Liver (tissue), 9 donors: ENCODE results near the gene ZFP36. TPM values are rescaled to one million over a fixed set of nuclear protein-coding genes. Genes with fewer than 3 reads are reported as not detected.

ENCODE experiments used
- DNase-seq: peaks from one replicate; pipeline ENCODE4 v3.0.0-alpha.2; 2017; ENCODE audit warnings: low spot score
- H3K27ac ChIP-seq, 2 donors: one replicate each; pipeline ENCODE4 v1.7.0; 2013; ENCODE audit warnings: inconsistent platforms in 2 of 2, low read length in 2 of 2, control low read depth in 1 of 2, low read depth in 1 of 2, mild to moderate bottlenecking in 1 of 2
- H3K27me3 ChIP-seq, 4 donors: one replicate each; pipeline versions ENCODE4 v1.6.1 to v1.7.0; 2013; ENCODE audit warnings: low read length in 3 of 4, inconsistent platforms in 1 of 4, mild to moderate bottlenecking in 1 of 4, moderate library complexity in 1 of 4; ENCODE audit not compliant: control insufficient read depth in 4 of 4, insufficient read depth in 4 of 4
- H3K36me3 ChIP-seq, 4 donors: one replicate each; pipeline versions ENCODE4 v1.6.1 to v1.7.0; 2013; ENCODE audit warnings: low read length in 3 of 4, mild to moderate bottlenecking in 3 of 4, low read depth in 1 of 4, moderate library complexity in 1 of 4; ENCODE audit not compliant: control insufficient read depth in 4 of 4, insufficient read depth in 3 of 4
- H3K4me1 ChIP-seq, 4 donors: one replicate each; pipeline versions ENCODE4 v1.6.1 to v1.7.0; 2013; ENCODE audit warnings: low read length in 3 of 4, mild to moderate bottlenecking in 3 of 4, moderate library complexity in 1 of 4; ENCODE audit not compliant: control insufficient read depth in 4 of 4, insufficient read depth in 4 of 4
- H3K4me3 ChIP-seq, 3 donors: one replicate each; pipeline versions ENCODE4 v1.6.1 to v1.7.0; 2013; ENCODE audit warnings: low read length in 3 of 3, control low read depth in 1 of 3, low read depth in 1 of 3, mild to moderate bottlenecking in 1 of 3
- H3K9ac ChIP-seq, 2 donors: one replicate each; pipeline ENCODE4 v1.7.0; 2013; ENCODE audit warnings: low read length in 2 of 2, mild to moderate bottlenecking in 2 of 2, moderate library complexity in 2 of 2, control low read depth in 1 of 2, low read depth in 1 of 2
- H3K9me3 ChIP-seq, 4 donors: one replicate each; pipeline versions ENCODE4 v1.6.1 to v1.7.0; 2013; ENCODE audit warnings: low read length in 3 of 4; ENCODE audit not compliant: control insufficient read depth in 4 of 4
- EGR1 ChIP-seq, 2 donors: IDR thresholded peaks; 2 replicates each; pipeline ENCODE4 v1.6.1; 2016 to 2018; ENCODE audit warnings: antibody characterized with exemption in 2 of 2, low read depth in 2 of 2
- FOXA1 ChIP-seq: IDR thresholded peaks from 2 replicates; pipeline ENCODE4 v1.6.1; 2016; ENCODE audit warnings: antibody characterized with exemption
- FOXA2 ChIP-seq: IDR thresholded peaks from 2 replicates; pipeline ENCODE4 v1.6.1; 2016; ENCODE audit warnings: antibody characterized with exemption
- GABPA ChIP-seq, 2 donors: IDR thresholded peaks in 1 of 2; conservative IDR thresholded peaks in 1 of 2; 2 replicates each; pipeline ENCODE4 v1.6.1; 2016; ENCODE audit warnings: antibody characterized with exemption in 2 of 2, mild to moderate bottlenecking in 1 of 2, moderate library complexity in 1 of 2
- HNF4A ChIP-seq, 2 donors: conservative IDR thresholded peaks; 2 replicates each; pipeline ENCODE4 v1.6.1; 2016; ENCODE audit warnings: antibody characterized with exemption in 2 of 2, mild to moderate bottlenecking in 2 of 2
- HNF4G ChIP-seq: IDR thresholded peaks from 2 replicates; pipeline ENCODE4 v1.6.1; 2016; ENCODE audit warnings: antibody characterized with exemption
- JUND ChIP-seq, 2 donors: IDR thresholded peaks; 2 replicates each; pipeline ENCODE4 v1.6.1; 2016; ENCODE audit warnings: antibody characterized with exemption in 2 of 2
- NR2F2 ChIP-seq: IDR thresholded peaks from 2 replicates; pipeline ENCODE4 v1.6.1; 2016; ENCODE audit warnings: antibody characterized with exemption
- RAD21 ChIP-seq, 2 donors: IDR thresholded peaks; 2 replicates each; pipeline ENCODE4 v1.6.1; 2016; ENCODE audit warnings: antibody characterized with exemption in 2 of 2, mild to moderate bottlenecking in 2 of 2
- RXRA ChIP-seq, 2 donors: IDR thresholded peaks; 2 replicates each; pipeline ENCODE4 v1.6.1; 2017 to 2018; ENCODE audit warnings: antibody characterized with exemption in 2 of 2, mild to moderate bottlenecking in 1 of 2
- SP1 ChIP-seq: IDR thresholded peaks from 2 replicates; pipeline ENCODE4 v1.6.1; 2018; ENCODE audit warnings: antibody characterized with exemption, mild to moderate bottlenecking
- TAF1 ChIP-seq: conservative IDR thresholded peaks from 2 replicates; pipeline ENCODE4 v1.6.1; 2016; ENCODE audit warnings: antibody characterized with exemption, mild to moderate bottlenecking
- YY1 ChIP-seq: IDR thresholded peaks from 2 replicates; pipeline ENCODE4 v1.6.1; 2016; ENCODE audit warnings: antibody characterized with exemption, mild to moderate bottlenecking
- WGBS: extraction: QIAGEN DNeasy Blood & Tissue Kit; methylation state at CpG from one replicate; pipeline ENCODE4 v1.1.7; 2013; 5-methylcytosine and 5-hydroxymethylcytosine counted together
- polyA plus RNA-seq, 2 donors: library from polyadenylated mRNA; stranded (reverse) in 1 of 2; unstranded in 1 of 2; fragments of 200-250 nt in 1 of 2; fragments of >200 nt in 1 of 2; fragmentation: Nextera tagmentation in 1 of 2; extraction: Ambion mirVana in 1 of 2; gene quantifications; one replicate each; pipeline versions ENCODE4 v1.2.1 to v1.2.3, GENCODE V29; 2013 to 2015
- total RNA-seq, 2 donors: library from RNA; depleted of rRNA; stranded (reverse); fragments of >200 nt; gene quantifications; one replicate each; pipeline ENCODE4 v1.2.3, GENCODE V29; 2014
- TF ChIP-seq, protein P1 (sequence below): IDR thresholded peaks from 2 replicates; pipeline ENCODE4 v1.6.1; 2016; ENCODE audit warnings: antibody characterized with exemption
- TF ChIP-seq, protein P2 (sequence below): IDR thresholded peaks from 2 replicates; pipeline ENCODE4 v1.6.1; 2016; ENCODE audit warnings: antibody characterized with exemption
- TF ChIP-seq, protein P3 (sequence below): IDR thresholded peaks from 2 replicates; pipeline ENCODE4 v1.6.1; 2016; ENCODE audit warnings: antibody characterized with exemption
- TF ChIP-seq, protein P4 (sequence below): IDR thresholded peaks from 2 replicates; pipeline ENCODE4 v1.6.1; 2016; ENCODE audit warnings: antibody characterized with exemption, mild to moderate bottlenecking
- TF ChIP-seq, protein P5 (sequence below): fragments of 150-350 bp; IDR thresholded peaks from 2 replicates; pipeline ENCODE4 v1.5.1; 2017; ENCODE audit warnings: improper control_type of control experiment, low read depth, low read length; ENCODE audit not compliant: missing input control
- donor health status: healthy.
- donor health status: healthy.
- donor health status: healthy.
- donor health status: healthy.
- donor health status: healthy.

ZFP36 gene
- total and polyA plus RNA-seq, 4 donors, result 3.6 to 91.9 (median 35.5) TPM

DNA sequence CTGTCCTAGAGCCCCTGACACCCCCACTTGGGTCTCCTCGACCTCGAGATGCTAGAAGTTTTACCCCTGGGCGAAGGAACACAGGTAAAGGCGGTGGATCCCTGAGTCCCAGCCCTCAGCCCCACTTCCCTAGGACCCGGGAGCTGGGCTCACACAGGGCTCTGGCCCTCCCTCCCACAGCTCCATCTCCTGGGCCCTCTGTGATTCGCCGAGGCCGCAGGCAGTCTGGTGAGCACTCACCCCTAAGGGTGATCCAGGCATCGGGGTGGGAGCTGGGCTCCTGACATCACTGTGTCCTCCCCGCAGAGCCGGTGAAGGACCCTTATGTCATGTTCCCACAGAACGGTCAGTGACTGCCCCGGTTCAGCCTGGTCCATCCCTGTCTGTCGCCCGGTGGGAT, 14.1 kb downstream of the ZFP36 start:
- 91% methylated on average over 15 of the region's 15 CpGs for WGBS
- Histone ChIP-seq H3K4me3 (no peak overlapping the region), H3K27me3 (no peaks in the 10 kb centered on the region), H3K9me3 (no peaks in the 10 kb centered on the region), H3K9ac (no peak overlapping the region), H3K4me1 (no peaks in the 10 kb centered on the region), H3K27ac (no peak overlapping the region), H3K36me3 (peaks cover 0 to 2% (median 0%) of the 10 kb centered on the region in 4 donors)
- TF ChIP-seq SP1, result no peak
- no peak for TF ChIP-seq EGR1 (IDR thresholded peaks at IDR 0.05; ENCODE audit: low read depth in 2 of 2)
- no peak for TF ChIP-seq HNF4G
- no peak for TF ChIP-seq YY1
- TF ChIP-seq TAF1, result no peak
- no peak for TF ChIP-seq FOXA2
- TF ChIP-seq, protein P1, sequence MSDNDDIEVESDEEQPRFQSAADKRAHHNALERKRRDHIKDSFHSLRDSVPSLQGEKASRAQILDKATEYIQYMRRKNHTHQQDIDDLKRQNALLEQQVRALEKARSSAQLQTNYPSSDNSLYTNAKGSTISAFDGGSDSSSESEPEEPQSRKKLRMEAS, result no peak
- TF ChIP-seq JUND (IDR thresholded peaks at IDR 0.05), result no peak
- TF ChIP-seq, protein P2, sequence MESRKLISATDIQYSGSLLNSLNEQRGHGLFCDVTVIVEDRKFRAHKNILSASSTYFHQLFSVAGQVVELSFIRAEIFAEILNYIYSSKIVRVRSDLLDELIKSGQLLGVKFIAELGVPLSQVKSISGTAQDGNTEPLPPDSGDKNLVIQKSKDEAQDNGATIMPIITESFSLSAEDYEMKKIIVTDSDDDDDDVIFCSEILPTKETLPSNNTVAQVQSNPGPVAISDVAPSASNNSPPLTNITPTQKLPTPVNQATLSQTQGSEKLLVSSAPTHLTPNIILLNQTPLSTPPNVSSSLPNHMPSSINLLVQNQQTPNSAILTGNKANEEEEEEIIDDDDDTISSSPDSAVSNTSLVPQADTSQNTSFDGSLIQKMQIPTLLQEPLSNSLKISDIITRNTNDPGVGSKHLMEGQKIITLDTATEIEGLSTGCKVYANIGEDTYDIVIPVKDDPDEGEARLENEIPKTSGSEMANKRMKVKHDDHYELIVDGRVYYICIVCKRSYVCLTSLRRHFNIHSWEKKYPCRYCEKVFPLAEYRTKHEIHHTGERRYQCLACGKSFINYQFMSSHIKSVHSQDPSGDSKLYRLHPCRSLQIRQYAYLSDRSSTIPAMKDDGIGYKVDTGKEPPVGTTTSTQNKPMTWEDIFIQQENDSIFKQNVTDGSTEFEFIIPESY, result no peak
- TF ChIP-seq NR2F2, result no peak
- TF ChIP-seq FOXA1, result no peak
- TF ChIP-seq GABPA (IDR thresholded peaks at IDR 0.05 in 1 of 2, conservative IDR thresholded peaks at IDR 0.05 in 1 of 2), result no peak
- no peak for TF ChIP-seq RAD21 (IDR thresholded peaks at IDR 0.05)
- no peak for TF ChIP-seq RXRA (IDR thresholded peaks at IDR 0.05)
- TF ChIP-seq, protein P3, sequence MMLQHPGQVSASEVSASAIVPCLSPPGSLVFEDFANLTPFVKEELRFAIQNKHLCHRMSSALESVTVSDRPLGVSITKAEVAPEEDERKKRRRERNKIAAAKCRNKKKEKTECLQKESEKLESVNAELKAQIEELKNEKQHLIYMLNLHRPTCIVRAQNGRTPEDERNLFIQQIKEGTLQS, result no peak
- no peak for TF ChIP-seq HNF4A (conservative IDR thresholded peaks at IDR 0.05)
- DNase-seq, result no peak

DNA sequence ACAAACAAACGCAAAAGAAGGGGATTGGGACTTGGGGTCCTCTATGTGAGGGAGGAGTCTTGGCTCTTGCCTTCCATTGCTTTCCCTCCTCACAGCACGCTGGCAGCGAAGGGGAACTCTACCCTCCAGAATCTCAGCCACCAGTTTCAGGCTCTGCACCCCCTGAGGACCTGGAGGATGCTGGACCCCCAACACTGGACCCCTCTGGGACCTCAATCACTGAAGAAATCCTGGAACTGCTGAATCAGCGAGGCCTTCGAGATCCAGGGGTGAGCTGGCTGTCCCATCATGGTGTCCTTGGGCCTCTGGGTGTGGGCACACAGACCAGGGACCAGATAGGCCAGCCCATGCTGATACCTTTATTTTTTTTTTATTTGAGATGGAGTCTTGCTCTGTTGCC, 15.4 kb downstream of the ZFP36 start:
- Histone ChIP-seq H3K4me1 (no peaks in the 10 kb centered on the region), H3K9me3 (no peaks in the 10 kb centered on the region), H3K27ac (no peak overlapping the region), H3K36me3 (peaks cover 0 to 2% (median 0%) of the 10 kb centered on the region in 4 donors), H3K4me3 (no peak overlapping the region), H3K9ac (no peak overlapping the region), H3K27me3 (no peaks in the 10 kb centered on the region)
- 97% methylated on average over 5 of the region's 5 CpGs for WGBS
- TF ChIP-seq HNF4A (conservative IDR thresholded peaks at IDR 0.05) (no peak), JUND (IDR thresholded peaks at IDR 0.05) (no peak), FOXA1 (no peak), HNF4G (no peak), SP1 (no peak)
- TF ChIP-seq, protein P4, sequence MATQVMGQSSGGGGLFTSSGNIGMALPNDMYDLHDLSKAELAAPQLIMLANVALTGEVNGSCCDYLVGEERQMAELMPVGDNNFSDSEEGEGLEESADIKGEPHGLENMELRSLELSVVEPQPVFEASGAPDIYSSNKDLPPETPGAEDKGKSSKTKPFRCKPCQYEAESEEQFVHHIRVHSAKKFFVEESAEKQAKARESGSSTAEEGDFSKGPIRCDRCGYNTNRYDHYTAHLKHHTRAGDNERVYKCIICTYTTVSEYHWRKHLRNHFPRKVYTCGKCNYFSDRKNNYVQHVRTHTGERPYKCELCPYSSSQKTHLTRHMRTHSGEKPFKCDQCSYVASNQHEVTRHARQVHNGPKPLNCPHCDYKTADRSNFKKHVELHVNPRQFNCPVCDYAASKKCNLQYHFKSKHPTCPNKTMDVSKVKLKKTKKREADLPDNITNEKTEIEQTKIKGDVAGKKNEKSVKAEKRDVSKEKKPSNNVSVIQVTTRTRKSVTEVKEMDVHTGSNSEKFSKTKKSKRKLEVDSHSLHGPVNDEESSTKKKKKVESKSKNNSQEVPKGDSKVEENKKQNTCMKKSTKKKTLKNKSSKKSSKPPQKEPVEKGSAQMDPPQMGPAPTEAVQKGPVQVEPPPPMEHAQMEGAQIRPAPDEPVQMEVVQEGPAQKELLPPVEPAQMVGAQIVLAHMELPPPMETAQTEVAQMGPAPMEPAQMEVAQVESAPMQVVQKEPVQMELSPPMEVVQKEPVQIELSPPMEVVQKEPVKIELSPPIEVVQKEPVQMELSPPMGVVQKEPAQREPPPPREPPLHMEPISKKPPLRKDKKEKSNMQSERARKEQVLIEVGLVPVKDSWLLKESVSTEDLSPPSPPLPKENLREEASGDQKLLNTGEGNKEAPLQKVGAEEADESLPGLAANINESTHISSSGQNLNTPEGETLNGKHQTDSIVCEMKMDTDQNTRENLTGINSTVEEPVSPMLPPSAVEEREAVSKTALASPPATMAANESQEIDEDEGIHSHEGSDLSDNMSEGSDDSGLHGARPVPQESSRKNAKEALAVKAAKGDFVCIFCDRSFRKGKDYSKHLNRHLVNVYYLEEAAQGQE, result no peak
- TF ChIP-seq, protein P5, sequence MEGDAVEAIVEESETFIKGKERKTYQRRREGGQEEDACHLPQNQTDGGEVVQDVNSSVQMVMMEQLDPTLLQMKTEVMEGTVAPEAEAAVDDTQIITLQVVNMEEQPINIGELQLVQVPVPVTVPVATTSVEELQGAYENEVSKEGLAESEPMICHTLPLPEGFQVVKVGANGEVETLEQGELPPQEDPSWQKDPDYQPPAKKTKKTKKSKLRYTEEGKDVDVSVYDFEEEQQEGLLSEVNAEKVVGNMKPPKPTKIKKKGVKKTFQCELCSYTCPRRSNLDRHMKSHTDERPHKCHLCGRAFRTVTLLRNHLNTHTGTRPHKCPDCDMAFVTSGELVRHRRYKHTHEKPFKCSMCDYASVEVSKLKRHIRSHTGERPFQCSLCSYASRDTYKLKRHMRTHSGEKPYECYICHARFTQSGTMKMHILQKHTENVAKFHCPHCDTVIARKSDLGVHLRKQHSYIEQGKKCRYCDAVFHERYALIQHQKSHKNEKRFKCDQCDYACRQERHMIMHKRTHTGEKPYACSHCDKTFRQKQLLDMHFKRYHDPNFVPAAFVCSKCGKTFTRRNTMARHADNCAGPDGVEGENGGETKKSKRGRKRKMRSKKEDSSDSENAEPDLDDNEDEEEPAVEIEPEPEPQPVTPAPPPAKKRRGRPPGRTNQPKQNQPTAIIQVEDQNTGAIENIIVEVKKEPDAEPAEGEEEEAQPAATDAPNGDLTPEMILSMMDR, result no peak
- TF ChIP-seq, protein P1, result no peak
- no peak for DNase-seq
